SJCRH30 (cell line): ENCODE results near the gene FAM43A. TPM values are rescaled to one million over a fixed set of nuclear protein-coding genes. Genes with fewer than 3 reads are reported as not detected.

Source experiments
- DNase-seq, 2 experiments: peaks; one replicate each; pipeline ENCODE4 v3.0.0-alpha.2; 2015 to 2020
- H3K27ac ChIP-seq: fragments of 250-450 bp; sonication (Bioruptor Pico); 2 replicates; pipeline ENCODE4 v1.5.1; 2020; ENCODE audit warnings: mild to moderate bottlenecking, moderate library complexity
- H3K27me3 ChIP-seq: fragments of 250-450 bp; sonication (Bioruptor Pico); 2 replicates; pipeline ENCODE4 v1.5.1; 2020; ENCODE audit warnings: mild to moderate bottlenecking, moderate library complexity
- H3K36me3 ChIP-seq: fragments of 250-450 bp; sonication (Bioruptor Pico); 2 replicates; pipeline ENCODE4 v1.5.1; 2020; ENCODE audit warnings: mild to moderate bottlenecking, moderate library complexity
- H3K4me1 ChIP-seq: fragments of 250-450 bp; sonication (Bioruptor Pico); 2 replicates; pipeline ENCODE4 v1.5.1; 2020; ENCODE audit warnings: mild to moderate bottlenecking, moderate library complexity
- H3K4me3 ChIP-seq: fragments of 250-450 bp; sonication (Bioruptor Pico); 2 replicates; pipeline ENCODE4 v1.5.1; 2020; ENCODE audit warnings: mild to moderate bottlenecking, moderate library complexity
- H3K9me3 ChIP-seq: fragments of 250-450 bp; sonication (Bioruptor Pico); replicated peaks from 2 replicates; pipeline ENCODE4 v1.5.1; 2020; ENCODE audit warnings: mild to moderate bottlenecking, moderate library complexity
- total RNA-seq: library from RNA; depleted of rRNA; stranded (reverse); fragments of >200 nt; shearing (Covaris generic); gene quantifications from 2 replicates; pipeline ENCODE4 v1.2.3, GENCODE V29; 2014

The FAM43A gene
- total RNA-seq, 1 experiment from 2014 or later: 1.9 TPM

DNA sequence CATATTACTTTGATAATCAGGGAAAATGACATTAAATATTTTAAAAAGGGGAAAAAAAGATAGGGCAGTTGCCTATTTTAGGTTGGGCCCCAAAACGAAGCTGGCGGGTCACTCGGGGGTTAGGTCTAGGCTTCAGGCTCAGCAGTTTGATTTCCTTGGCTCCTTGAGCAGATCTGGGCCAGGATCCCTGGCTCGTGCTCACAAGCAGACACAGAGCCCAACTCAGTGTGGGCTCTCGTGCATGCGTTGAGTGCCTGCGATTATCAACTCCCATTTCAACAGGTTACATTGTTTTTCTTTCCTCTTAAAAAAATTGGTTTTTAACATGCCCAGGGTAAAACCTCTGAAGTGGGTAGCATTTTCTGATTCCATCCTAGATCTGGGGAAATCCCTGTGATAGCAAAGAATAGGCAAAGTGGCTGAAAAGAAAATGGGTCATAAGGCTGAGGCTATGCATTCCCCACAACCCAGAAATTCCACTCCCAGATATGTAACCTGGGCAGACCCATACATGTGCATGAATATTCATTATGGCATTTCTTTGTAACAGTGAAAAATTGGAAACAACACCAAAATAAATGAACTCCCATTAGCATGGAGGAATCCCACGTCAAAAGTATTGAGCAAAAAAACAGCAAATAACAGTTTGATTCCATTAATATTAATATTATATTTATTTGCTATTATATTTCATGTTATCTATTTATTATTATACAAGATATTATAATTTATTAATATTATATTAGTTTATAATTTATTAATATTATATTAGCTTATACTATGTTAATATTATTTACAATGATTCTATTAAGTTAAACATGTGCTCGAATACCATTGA lies 27.8 kb downstream of the FAM43A start:
- no peak for DNase-seq
- H3K36me3 ChIP-seq: no peaks in the 10 kb centered on the region
- H3K27me3 ChIP-seq: no peaks in the 10 kb centered on the region
- no peak overlapping the region for H3K27ac ChIP-seq
- no peak overlapping the region for H3K4me3 ChIP-seq
- H3K9me3 ChIP-seq: no peaks in the 10 kb centered on the region
- no peaks in the 10 kb centered on the region; the same call in 1 of the 2 replicates for H3K4me1 ChIP-seq

DNA sequence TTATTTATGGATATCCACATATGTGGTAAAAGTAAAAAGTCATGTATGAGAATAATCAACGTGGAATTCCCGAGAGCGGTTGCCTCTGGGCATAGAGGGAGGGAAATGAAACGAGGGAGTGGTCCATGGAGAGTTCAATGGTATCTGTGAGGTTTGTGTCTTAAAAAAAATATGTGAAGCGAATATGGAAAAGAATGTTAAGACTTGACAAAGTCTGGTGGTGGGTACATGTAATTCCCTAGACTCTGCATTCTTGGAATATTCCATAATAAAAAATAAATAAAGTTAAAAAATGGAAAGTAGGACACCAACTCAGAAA lies 28.4 kb downstream of the FAM43A start:
- H3K36me3 ChIP-seq: no peaks in the 10 kb centered on the region
- no peak overlapping the region for H3K4me3 ChIP-seq
- H3K4me1 ChIP-seq: no peaks in the 10 kb centered on the region; the same call in 1 of the 2 replicates
- no peaks in the 10 kb centered on the region for H3K9me3 ChIP-seq
- H3K27ac ChIP-seq: no peak overlapping the region
- no peaks in the 10 kb centered on the region for H3K27me3 ChIP-seq
- no peak for DNase-seq

DNA sequence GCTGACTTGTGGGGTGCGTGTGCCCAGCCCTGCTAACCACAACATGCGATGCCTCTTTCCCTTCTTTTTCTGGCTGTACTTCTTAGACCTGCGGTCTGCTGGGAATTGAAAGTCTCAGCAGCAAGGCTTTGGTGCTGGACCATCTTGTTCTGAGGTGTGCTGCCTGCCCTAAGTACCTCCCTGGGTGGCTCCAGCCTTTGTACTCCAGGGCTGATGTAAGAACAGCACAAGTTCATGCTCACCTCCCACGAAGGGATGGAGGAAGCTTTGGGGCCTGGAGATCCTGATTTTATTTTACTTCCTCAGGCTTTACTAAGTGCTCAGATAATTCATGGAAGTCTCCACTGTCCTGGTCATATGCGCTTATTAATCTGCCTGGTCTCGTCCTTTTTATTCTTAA lies 28.9 kb downstream of the FAM43A start:
- no peak for DNase-seq

DNA sequence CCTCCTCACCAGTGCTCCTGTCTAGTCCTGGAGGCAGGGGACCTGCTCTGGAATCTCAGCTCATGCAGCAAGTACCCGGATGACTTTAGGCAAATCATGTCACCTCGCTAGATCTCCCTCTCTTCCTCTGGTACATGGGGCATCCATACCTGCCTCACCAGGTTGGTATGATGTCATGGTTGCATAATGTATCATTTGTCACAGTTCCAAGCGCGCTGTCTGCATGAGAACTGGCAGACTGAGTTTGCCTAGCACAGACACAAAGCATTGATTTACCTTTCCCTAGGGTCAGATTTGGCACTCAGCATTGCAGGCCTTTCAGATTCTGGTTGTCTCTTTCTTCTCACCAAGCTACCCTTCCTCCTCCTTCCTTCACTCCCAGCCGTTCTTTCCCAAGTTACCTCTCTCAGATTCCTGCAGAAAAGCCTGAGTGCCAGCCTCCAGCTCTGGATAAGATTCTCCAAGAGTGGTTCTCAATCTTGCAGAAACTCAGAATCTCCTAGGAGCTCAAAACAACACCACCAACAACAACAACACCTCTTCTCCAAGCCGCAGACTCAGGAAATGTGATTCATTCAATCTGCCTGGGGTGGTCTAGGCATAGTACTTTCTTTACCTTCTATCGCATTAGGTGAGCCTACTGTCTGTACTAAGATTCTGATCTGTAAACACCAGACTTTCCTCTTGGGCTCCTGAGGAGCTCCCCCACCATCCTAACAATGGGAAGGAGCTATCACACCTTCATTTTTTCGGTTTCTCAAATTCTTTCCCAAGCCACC lies 29.5 kb downstream of the FAM43A start:
- DNase-seq: no peak
- H3K4me1 ChIP-seq: no peaks in the 10 kb centered on the region; the same call in 1 of the 2 replicates
- H3K9me3 ChIP-seq: no peaks in the 10 kb centered on the region
- no peaks in the 10 kb centered on the region for H3K36me3 ChIP-seq
- H3K27me3 ChIP-seq: no peaks in the 10 kb centered on the region
- no peak overlapping the region for H3K27ac ChIP-seq
- H3K4me3 ChIP-seq: no peak overlapping the region

More for the DNA sequence above, 28.9 kb downstream of the FAM43A start:
- no peaks in the 10 kb centered on the region for H3K9me3 ChIP-seq
- no peaks in the 10 kb centered on the region for H3K27me3 ChIP-seq
- no peak overlapping the region for H3K4me3 ChIP-seq
- H3K36me3 ChIP-seq: no peaks in the 10 kb centered on the region
- H3K4me1 ChIP-seq: no peaks in the 10 kb centered on the region; the same call in 1 of the 2 replicates
- H3K27ac ChIP-seq: no peak overlapping the region

DNA sequence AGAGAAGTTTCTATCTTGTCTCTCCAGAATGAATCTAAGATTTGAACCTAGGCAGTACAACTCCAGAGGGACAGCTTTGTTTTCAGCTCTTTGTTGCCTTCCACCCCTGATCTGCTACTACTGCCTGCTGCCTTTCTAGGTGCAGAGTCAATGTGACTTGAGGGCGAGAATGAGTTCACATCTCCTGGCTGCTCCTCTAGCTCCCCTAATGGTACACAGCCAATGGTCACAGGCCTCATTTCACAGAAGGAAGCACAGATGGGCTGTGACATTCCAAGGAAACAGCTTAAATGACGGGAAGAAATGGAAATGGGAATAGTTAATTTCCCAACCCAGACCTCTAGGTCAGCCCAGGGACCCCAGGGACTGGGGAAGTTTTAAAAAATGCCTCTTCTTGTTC lies 32.4 kb downstream of the FAM43A start:
- H3K36me3 ChIP-seq: no peaks in the 10 kb centered on the region
- H3K27ac ChIP-seq: no peak overlapping the region
- no peaks in the 10 kb centered on the region for H3K27me3 ChIP-seq
- no peaks in the 10 kb centered on the region for H3K9me3 ChIP-seq
- H3K4me3 ChIP-seq: no peak overlapping the region
- no peak for DNase-seq
- H3K4me1 ChIP-seq: no peaks in the 10 kb centered on the region

DNA sequence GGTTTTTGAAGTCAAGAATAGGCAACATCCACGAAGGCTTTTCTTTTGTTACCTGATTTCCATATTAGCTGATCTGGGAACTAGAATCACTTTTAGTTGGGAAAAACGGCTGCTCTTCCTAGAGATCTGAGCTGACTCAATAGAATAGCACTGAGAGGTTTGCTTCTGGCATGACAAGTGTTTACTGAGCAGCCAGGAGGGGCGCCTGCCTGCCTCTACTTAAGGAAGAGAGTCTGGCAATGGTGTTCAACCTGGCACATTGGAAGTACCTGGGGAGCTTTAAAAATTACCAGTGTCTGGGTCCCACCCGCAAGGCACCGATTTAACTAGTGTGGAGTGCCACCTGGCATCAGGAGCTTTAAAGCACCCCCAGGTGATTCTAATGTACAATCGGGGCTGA lies 34.4 kb downstream of the FAM43A start:
- Histone ChIP-seq H3K27me3 (no peaks in the 10 kb centered on the region), H3K9me3 (no peaks in the 10 kb centered on the region), H3K27ac (no peak overlapping the region), H3K4me1 (no peaks in the 10 kb centered on the region), H3K4me3 (no peak overlapping the region), H3K36me3 (no peaks in the 10 kb centered on the region)
- no peak for DNase-seq

DNA sequence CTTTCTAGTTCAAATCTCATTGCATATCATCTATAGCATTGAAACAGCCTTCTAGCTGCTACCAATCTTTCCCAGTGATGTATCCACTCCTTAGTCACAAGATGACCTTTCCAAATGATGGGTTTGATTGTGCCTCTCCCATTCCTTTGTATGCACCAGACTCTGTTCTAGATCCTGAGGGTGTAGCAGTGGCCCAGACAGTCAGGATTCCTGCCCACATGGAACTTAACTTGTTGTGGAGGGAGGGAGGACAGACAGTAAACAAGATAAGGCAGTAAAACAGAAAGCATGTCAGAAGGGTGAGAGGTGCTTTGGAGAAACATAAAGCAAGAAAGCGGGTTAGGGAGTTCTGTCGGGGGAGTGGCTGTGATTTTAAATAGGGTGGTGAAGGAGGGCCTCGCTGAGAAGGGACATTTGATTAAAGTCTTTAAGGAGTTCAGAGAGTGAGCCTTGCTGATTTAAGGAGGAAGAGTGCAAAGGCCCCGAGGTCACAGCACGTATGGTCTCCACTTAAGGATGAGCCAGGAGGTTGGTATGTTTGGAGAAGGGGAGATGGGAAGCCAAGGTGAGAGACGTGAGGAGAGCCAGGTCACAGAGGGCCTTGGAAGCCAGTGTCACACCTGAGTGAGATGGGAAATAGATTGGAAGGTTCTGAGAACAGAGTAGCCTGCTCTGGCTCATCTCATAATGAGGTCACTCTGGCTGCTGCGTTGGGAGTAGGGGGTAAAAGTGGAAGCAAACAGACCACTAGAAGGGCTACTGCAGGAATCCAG lies 38.3 kb downstream of the FAM43A start:
- Histone ChIP-seq H3K4me3 (no peak overlapping the region), H3K27me3 (no peaks in the 10 kb centered on the region), H3K27ac (no peak overlapping the region), H3K36me3 (no peaks in the 10 kb centered on the region), H3K9me3 (no peaks in the 10 kb centered on the region), H3K4me1 (no peaks in the 10 kb centered on the region)
- DNase-seq: no peak

DNA sequence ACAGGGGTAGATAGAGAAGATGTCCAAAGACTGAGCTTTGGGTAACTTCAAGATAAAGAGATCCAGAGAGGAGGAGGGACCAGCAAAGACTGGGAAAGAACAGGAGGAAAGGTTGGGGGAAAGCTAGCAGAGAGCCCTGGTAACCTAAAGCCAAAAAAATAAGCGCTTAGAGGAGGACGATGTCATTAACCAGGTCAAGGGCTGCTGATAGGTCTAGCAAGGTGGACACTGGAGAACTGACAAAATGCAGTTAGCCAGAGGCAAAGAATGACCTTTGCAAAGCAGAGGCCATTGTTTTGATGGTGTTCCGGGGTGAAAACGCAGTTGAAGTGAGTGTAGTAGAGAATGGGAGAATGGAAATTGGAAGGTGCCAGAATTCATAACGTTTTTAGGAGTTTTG lies 39.7 kb downstream of the FAM43A start:
- H3K27me3 ChIP-seq: no peaks in the 10 kb centered on the region
- H3K9me3 ChIP-seq: no peaks in the 10 kb centered on the region
- H3K36me3 ChIP-seq: no peaks in the 10 kb centered on the region
- H3K27ac ChIP-seq: no peak overlapping the region
- no peaks in the 10 kb centered on the region for H3K4me1 ChIP-seq
- no peak overlapping the region for H3K4me3 ChIP-seq
- DNase-seq: no peak

DNA sequence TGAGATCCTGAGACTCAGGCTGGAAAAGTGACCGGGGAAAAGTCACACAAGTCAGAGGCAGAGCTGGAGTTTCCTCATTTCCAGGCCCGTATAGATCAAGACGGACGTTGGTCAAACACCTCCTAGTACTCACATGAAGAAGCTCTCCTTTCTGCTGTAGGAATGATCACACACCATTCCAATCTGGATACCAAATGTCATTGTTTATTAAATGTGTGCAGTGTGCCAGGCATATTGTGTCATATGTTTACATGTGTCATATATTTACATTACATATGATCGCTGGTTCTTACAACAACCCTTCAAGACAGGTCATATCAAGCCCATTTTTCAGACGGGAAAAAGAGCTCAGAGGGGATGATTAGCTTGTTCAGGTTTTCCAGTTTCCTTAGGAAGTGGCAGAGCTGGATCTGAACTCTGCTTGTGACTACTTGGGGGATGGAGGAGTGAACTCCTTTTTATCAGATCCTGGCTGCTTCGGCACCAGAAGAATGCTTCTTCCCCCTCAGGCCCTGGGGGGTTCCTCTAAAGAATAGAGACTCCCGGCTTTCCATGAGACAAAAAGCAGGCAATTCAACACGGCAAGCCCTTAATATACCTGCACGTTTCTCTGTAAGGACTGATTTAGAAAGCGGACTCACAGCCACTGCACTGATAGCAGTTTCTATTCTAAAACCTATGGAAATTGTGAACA lies 41.9 kb downstream of the FAM43A start:
- Histone ChIP-seq H3K27me3 (no peaks in the 10 kb centered on the region), H3K4me1 (no peaks in the 10 kb centered on the region), H3K4me3 (no peak overlapping the region), H3K9me3 (no peaks in the 10 kb centered on the region), H3K27ac (no peak overlapping the region), H3K36me3 (no peaks in the 10 kb centered on the region)
- no peak for DNase-seq

DNA sequence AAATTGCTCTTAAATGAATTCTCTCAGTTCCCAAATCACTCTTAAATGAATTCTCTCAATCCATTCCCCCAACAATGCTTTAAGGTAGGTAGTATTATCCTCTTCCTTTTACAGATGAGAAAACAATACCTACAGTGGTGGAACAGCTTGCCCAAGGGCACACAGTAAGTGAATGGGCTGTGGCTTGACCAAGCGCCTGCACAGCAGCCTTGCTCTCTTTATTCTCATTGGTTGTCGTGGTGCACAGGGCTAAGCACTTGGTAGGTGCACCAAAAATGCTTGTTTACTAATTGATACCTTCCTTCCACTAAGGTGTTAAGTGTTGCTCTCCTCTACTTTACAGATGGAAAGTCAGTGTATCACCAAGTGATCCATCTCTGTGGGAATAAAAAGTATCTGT lies 43.3 kb downstream of the FAM43A start:
- DNase-seq: no peak
- H3K4me3 ChIP-seq: no peak overlapping the region
- no peaks in the 10 kb centered on the region for H3K27me3 ChIP-seq
- H3K9me3 ChIP-seq: no peaks in the 10 kb centered on the region
- H3K27ac ChIP-seq: no peak overlapping the region
- no peaks in the 10 kb centered on the region for H3K4me1 ChIP-seq
- no peaks in the 10 kb centered on the region for H3K36me3 ChIP-seq

DNA sequence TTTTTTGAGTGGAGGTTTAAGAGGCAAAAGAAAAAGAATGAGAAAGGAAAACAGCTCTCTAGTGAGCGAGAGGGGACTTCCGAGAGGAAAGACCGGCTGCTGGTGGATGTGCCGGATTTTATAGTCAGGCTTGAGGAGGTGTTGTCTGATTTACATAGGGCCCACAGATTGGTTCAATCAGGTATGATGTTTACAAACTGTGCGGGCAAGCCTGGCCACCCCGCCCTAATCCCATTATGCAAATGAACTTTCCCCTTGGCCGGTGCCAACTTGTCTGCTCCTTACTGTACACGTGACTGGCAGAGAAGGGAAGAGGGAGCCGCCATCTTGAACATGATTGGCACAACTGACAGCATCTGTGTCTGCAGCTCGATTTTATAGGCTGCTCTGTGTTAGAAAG lies 44.7 kb downstream of the FAM43A start:
- H3K4me3 ChIP-seq: no peak overlapping the region
- no peaks in the 10 kb centered on the region for H3K36me3 ChIP-seq
- peak; percentile 58 to 64 for DNase-seq
- H3K4me1 ChIP-seq: no peaks in the 10 kb centered on the region
- no peaks in the 10 kb centered on the region for H3K9me3 ChIP-seq
- no peaks in the 10 kb centered on the region for H3K27me3 ChIP-seq
- no peak overlapping the region for H3K27ac ChIP-seq

DNA sequence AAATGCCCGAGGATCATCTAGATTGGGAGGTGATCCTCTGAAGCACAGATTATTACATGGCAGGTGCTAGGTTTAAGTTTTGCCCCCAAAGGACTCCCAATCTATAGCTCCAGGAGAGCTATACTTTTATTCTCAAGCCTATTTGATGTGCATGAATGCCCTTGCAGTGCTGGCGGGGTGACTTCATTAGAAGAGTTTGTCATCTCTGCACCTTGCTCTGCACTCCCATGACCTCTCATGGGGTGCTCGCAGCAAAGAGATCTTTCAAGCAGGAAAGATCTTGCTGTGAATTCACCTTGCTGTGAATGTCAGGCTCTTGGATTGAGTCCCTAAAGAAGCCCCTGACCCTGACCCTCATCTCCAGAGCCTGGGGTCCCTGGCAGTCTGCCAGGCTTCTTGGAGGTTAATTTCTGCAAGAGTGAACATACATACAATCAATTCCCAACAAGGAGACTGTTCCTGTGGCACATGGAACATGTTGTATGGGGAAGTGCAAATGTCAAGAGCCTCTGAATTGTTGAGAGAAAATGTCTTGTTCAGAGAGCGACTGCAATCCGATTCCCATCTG lies 45.9 kb downstream of the FAM43A start:
- no peaks in the 10 kb centered on the region for H3K27me3 ChIP-seq
- no peaks in the 10 kb centered on the region for H3K36me3 ChIP-seq
- no peaks in the 10 kb centered on the region for H3K9me3 ChIP-seq
- DNase-seq: no peak
- H3K4me1 ChIP-seq: no peaks in the 10 kb centered on the region
- H3K4me3 ChIP-seq: no peak overlapping the region
- no peak overlapping the region for H3K27ac ChIP-seq

DNA sequence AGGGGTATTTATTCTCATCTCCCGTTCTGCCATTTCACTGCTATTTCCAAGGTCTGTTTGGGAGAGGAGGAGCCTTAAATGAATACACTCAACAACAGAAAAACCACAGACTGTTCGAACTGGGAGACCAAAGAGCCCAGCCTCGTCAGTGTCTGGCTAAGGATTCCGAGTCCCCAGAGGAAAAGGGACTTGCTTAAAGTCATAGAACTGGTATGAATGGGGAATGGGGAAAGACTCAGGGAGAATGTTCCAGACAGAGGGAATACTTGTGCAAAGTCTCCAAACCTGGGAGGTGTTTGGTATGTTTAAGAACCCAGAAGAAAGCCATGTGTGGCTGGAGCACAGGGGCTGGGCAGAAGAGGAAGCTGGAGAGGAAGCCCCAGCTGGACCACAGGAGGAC lies 46.9 kb downstream of the FAM43A start:
- no peaks in the 10 kb centered on the region for H3K9me3 ChIP-seq
- H3K4me1 ChIP-seq: no peaks in the 10 kb centered on the region
- no peaks in the 10 kb centered on the region for H3K27me3 ChIP-seq
- no peak overlapping the region for H3K27ac ChIP-seq
- no peak overlapping the region for H3K4me3 ChIP-seq
- H3K36me3 ChIP-seq: no peaks in the 10 kb centered on the region
- DNase-seq: no peak

DNA sequence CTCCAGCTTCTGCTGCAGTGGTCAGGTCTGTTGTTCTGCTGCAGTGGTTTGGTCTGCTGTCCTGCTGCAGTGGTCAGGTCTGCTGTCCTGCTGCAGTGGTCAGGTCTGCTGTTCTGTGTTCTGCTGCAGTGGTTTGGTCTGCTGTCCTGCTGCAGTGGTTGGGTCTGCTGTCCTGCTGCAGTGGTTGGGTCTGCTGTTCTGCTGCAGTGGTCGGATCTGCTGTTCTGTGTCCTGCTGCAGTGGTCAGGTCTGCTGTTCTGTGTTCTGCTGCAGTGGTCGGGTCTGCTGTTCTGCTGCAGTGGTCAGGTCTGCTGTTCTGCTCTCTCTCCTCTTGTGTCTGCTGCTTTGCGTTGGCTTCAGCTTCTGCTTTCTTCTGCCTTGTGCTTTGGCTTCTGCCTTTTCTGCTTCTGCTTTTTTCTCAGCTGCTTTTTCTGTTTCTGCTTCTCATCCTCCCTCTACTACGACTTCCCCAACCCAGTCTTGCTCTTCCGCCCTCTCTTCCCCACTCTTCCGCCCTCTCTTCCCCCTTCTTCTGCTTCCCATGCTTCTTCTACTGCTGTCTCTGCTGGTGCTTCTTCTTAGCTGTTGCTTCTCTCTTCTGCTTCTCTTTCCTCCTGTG lies 50.7 kb downstream of the FAM43A start:
- no peaks in the 10 kb centered on the region for H3K27me3 ChIP-seq

More for the DNA sequence above, 50.7 kb downstream of the FAM43A start:
- Histone ChIP-seq H3K4me1 (no peaks in the 10 kb centered on the region), H3K9me3 (no peaks in the 10 kb centered on the region), H3K27ac (no peak overlapping the region), H3K4me3 (no peak overlapping the region), H3K36me3 (no peaks in the 10 kb centered on the region)
- DNase-seq: no peak
